ENCODE results near the gene SFXN4. TPM values are rescaled to one million over a fixed set of nuclear protein-coding genes. Genes with fewer than 3 reads are reported as not detected.
"Not testable (repeated sequence)": the region's sequence is repeated elsewhere in the genome, so short reads cannot be mapped to it uniquely, and the experiment has no call there.

The SFXN4 gene
- total RNA-seq, 2 experiments from 2014 or later: 7.1 to 7.8 TPM

DNA sequence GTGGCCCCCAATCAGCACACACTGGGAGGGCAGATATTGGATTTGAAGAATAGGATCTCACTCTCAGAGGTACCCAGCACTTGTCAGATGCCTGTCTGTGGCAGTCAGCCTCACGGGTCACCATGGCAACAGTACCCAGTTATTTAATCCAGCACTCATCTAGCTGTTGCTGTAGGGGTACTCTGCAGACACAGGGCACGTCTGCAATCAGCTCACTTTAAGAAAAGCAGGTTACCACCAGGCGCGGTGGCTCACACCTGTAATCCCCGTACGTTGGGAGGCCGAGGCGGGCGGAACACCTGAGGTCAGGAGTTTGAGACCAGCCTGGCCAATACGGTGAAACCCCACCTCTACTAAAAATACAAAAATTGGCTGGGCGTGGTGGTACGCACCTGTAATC, 11.9 kb downstream of the SFXN4 start:
- no peak for ATAC-seq (ENCODE audit: poor library complexity)
- Histone ChIP-seq H3K9me3 (ENCODE audit: control insufficient read depth in 1 of 2, insufficient read depth in 1 of 2, low read length in 2 of 2) (no peaks in the 10 kb centered on the region), H3K27ac (ENCODE audit: low read depth in 1 of 2, low read length in 2 of 2) (no peak overlapping the region), H3K36me3 (ENCODE audit: insufficient read depth, low read length) (peaks cover 62% of the 10 kb centered on the region), H3K4me3 (ENCODE audit: low read length) (no peak overlapping the region), H3K4me1 (ENCODE audit: insufficient read depth, low read length) (no peaks in the 10 kb centered on the region), H3K27me3 (ENCODE audit: control insufficient read depth in 1 of 2, insufficient read depth in 2 of 2, low read length in 2 of 2) (no peaks in the 10 kb centered on the region)
- H3K9me3 Mint-ChIP-seq: no peaks in the 10 kb centered on the region
- peaks cover 79% of the 10 kb centered on the region for H3K36me3 Mint-ChIP-seq (ENCODE audit: low read depth)
- H3K27ac Mint-ChIP-seq: no peak overlapping the region
- TF ChIP-seq, protein P1, sequence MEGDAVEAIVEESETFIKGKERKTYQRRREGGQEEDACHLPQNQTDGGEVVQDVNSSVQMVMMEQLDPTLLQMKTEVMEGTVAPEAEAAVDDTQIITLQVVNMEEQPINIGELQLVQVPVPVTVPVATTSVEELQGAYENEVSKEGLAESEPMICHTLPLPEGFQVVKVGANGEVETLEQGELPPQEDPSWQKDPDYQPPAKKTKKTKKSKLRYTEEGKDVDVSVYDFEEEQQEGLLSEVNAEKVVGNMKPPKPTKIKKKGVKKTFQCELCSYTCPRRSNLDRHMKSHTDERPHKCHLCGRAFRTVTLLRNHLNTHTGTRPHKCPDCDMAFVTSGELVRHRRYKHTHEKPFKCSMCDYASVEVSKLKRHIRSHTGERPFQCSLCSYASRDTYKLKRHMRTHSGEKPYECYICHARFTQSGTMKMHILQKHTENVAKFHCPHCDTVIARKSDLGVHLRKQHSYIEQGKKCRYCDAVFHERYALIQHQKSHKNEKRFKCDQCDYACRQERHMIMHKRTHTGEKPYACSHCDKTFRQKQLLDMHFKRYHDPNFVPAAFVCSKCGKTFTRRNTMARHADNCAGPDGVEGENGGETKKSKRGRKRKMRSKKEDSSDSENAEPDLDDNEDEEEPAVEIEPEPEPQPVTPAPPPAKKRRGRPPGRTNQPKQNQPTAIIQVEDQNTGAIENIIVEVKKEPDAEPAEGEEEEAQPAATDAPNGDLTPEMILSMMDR (IDR thresholded peaks at IDR 0.05): no peak
- no peaks in the 10 kb centered on the region for H3K4me1 Mint-ChIP-seq (ENCODE audit: low read depth)
- no peaks in the 10 kb centered on the region for H3K27me3 Mint-ChIP-seq
- intact Hi-C loops (cut with DNase I, micrococcal nuclease): no loop called here
- POLR2A ChIA-PET: interaction anchor here (1.1 kb wide), 1 partner anchor 363 kb away, joined by 3 read pairs; no protein-coding TSS in a partner anchor
- CTCF ChIA-PET: no interaction called here
- DNase-seq: no peak
- H3K4me3 Mint-ChIP-seq: no peak overlapping the region

DNA sequence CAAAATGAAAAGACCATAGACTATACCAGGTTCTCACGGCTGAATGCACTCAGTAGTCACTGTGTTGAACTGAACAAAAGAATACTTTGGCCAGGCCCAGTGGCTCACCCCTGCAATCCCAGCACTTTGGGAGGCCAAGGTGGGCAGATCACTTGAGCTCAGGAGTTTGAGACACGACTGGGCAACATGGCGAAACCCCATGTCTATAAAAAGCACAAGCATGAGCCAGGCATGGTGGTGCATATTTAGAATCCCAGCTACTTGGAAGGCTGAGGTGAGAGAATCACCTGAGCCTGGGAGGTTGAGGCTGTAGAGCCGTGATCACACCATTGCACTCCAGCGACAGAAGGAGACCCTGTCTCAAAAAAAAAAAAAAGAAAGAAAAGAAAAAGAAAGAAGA, 12.5 kb downstream of the SFXN4 start:
- Mint-ChIP-seq H3K9me3 (no peaks in the 10 kb centered on the region), H3K27me3 (no peaks in the 10 kb centered on the region), H3K4me1 (ENCODE audit: low read depth) (no peaks in the 10 kb centered on the region), H3K27ac (no peak overlapping the region), H3K36me3 (ENCODE audit: low read depth) (peaks cover 78% of the 10 kb centered on the region), H3K4me3 (no peak overlapping the region)
- ChIA-PET CTCF (no interaction called here), POLR2A (interaction anchor here (0.6 to 1.1 kb wide), 2 partner anchors 327 to 364 kb away, joined by 3 read pairs; no protein-coding TSS in a partner anchor)
- no peak overlapping the region for H3K27ac ChIP-seq (ENCODE audit: low read depth in 1 of 2, low read length in 2 of 2)
- DNase-seq (no peak), ATAC-seq (ENCODE audit: poor library complexity) (no peak)
- peaks cover 62% of the 10 kb centered on the region for H3K36me3 ChIP-seq (ENCODE audit: insufficient read depth, low read length)
- H3K9me3 ChIP-seq (ENCODE audit: control insufficient read depth in 1 of 2, insufficient read depth in 1 of 2, low read length in 2 of 2): no peaks in the 10 kb centered on the region
- H3K4me3 ChIP-seq (ENCODE audit: low read length): no peak overlapping the region
- intact Hi-C loops (cut with DNase I, micrococcal nuclease): no loop called here
- H3K27me3 ChIP-seq (ENCODE audit: control insufficient read depth in 1 of 2, insufficient read depth in 2 of 2, low read length in 2 of 2): no peaks in the 10 kb centered on the region
- no peaks in the 10 kb centered on the region for H3K4me1 ChIP-seq (ENCODE audit: insufficient read depth, low read length)
- TF ChIP-seq, protein P1 (IDR thresholded peaks at IDR 0.05): no peak

DNA sequence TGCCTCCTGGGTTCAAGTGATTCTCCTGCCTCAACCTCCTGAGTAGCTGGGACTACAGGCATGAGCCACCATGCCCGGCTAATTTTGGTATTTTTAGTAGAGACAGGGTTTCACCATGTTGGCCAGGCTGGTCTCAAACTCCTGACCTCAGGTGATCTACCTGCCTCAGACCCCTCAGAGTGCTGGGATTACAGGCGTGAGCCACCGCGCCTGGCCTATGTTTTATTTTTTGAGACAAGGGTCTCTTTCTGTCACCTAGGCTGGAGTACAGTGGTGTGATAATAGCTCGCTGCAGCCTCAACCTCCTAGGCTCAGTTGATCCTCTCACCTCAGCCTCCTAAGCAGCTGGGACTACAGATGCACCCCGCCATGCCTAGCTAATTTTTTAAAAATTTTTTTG, 13.9 kb downstream of the SFXN4 start:
- H3K27ac ChIP-seq (ENCODE audit: low read depth in 1 of 2, low read length in 2 of 2); DNase-seq; H3K9me3 ChIP-seq (ENCODE audit: control insufficient read depth in 1 of 2, insufficient read depth in 1 of 2, low read length in 2 of 2); CTCF ChIA-PET; H3K4me3 ChIP-seq (ENCODE audit: low read length); intact Hi-C loops (cut with DNase I, micrococcal nuclease); H3K4me1 ChIP-seq (ENCODE audit: insufficient read depth, low read length); H3K4me3 Mint-ChIP-seq; H3K9me3 Mint-ChIP-seq; H3K27ac Mint-ChIP-seq; H3K27me3 Mint-ChIP-seq; ATAC-seq (ENCODE audit: poor library complexity); H3K27me3 ChIP-seq (ENCODE audit: control insufficient read depth in 1 of 2, insufficient read depth in 2 of 2, low read length in 2 of 2); H3K4me1 Mint-ChIP-seq (ENCODE audit: low read depth): not testable (repeated sequence)
- H3K36me3 ChIP-seq (ENCODE audit: insufficient read depth, low read length): peaks cover 67% of the 10 kb centered on the region
- H3K36me3 Mint-ChIP-seq (ENCODE audit: low read depth): peaks cover 73% of the 10 kb centered on the region
- POLR2A ChIA-PET: interaction anchor here (1.0 kb wide), 1 partner anchor 20 kb away, joined by 3 read pairs; no protein-coding TSS in a partner anchor

DNA sequence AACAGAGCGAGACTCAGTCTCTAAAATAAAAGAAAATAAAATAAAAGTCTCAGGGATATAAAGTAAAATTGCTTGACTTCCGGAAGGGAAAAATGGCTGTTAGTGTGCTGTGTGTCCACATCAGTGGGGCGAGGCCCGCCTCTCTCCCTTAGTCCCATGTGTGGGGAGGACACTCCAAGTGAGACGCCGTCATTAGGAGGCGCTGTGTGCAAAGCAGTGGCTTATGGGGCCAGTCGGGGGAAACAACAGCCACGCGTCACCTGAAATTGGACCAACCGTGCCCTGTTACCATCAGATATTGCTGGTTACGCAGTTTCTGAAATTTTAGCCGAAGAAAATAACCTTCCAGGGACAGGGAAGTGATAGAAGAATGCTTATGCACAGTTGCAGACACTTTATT, 15.8 kb downstream of the SFXN4 start:
- DNase-seq (peak in 1 of 14 experiments; percentile 21), ATAC-seq (ENCODE audit: poor library complexity) (no peak)
- H3K4me3 ChIP-seq (ENCODE audit: low read length): no peak overlapping the region
- H3K27ac ChIP-seq (ENCODE audit: low read depth in 1 of 2, low read length in 2 of 2): no peak overlapping the region
- no peak overlapping the region for H3K27ac Mint-ChIP-seq
- H3K4me1 Mint-ChIP-seq (ENCODE audit: low read depth): no peaks in the 10 kb centered on the region
- H3K4me3 Mint-ChIP-seq: no peak overlapping the region
- peaks cover 56% of the 10 kb centered on the region for H3K36me3 Mint-ChIP-seq (ENCODE audit: low read depth)
- no peaks in the 10 kb centered on the region for H3K9me3 ChIP-seq (ENCODE audit: control insufficient read depth in 1 of 2, insufficient read depth in 1 of 2, low read length in 2 of 2)
- CTCF ChIA-PET: no interaction called here
- H3K27me3 ChIP-seq (ENCODE audit: control insufficient read depth in 1 of 2, insufficient read depth in 2 of 2, low read length in 2 of 2): no peaks in the 10 kb centered on the region
- peaks cover 55% of the 10 kb centered on the region for H3K36me3 ChIP-seq (ENCODE audit: insufficient read depth, low read length)
- H3K9me3 Mint-ChIP-seq: no peaks in the 10 kb centered on the region
- H3K27me3 Mint-ChIP-seq: no peaks in the 10 kb centered on the region
- intact Hi-C loops (cut with DNase I, micrococcal nuclease): no loop called here
- H3K4me1 ChIP-seq (ENCODE audit: insufficient read depth, low read length): no peaks in the 10 kb centered on the region
- TF ChIP-seq, protein P1 (IDR thresholded peaks at IDR 0.05): no peak
- POLR2A ChIA-PET: no interaction called here

Data from CD4-positive, alpha-beta T cell (primary cell).